ENCODE data around the gene SUSD4.

SUSD4 gene

GRCh38 chr1:223180731-223181321, 183.2 kb downstream of the SUSD4 start:
- TF ChIP-seq CTCF (IDR thresholded peaks at IDR 0.05; ENCODE audit: low read depth, low read length, missing control alignments): no peak
- no peak overlapping the region for H3K27ac ChIP-seq
- in situ Hi-C loops (cut with HindIII; ENCODE audit: low pct_ligation_motif_present, low sequenced_read_pairs): no loop called here
- H3K27me3 ChIP-seq (replicated peaks): no peaks in the 10 kb centered on the region
- no peaks in the 10 kb centered on the region for H3K36me3 ChIP-seq (replicated peaks)
- no peak for DNase-seq
- H3K4me3 ChIP-seq (ENCODE audit: low read depth, low read length): no peak overlapping the region

GRCh38 chr1:223179786-223180185, 184.2 kb downstream of the SUSD4 start:
- no peak for TF ChIP-seq CTCF (IDR thresholded peaks at IDR 0.05; ENCODE audit: low read depth, low read length, missing control alignments)

GRCh38 chr1:223179280-223179679, 184.7 kb downstream of the SUSD4 start:
- no peak for TF ChIP-seq CTCF (IDR thresholded peaks at IDR 0.05; ENCODE audit: low read depth, low read length, missing control alignments)
- DNase-seq: no peak
- Histone ChIP-seq H3K36me3 (replicated peaks) (no peaks in the 10 kb centered on the region), H3K4me3 (ENCODE audit: low read depth, low read length) (no peak overlapping the region), H3K27me3 (replicated peaks) (no peaks in the 10 kb centered on the region), H3K27ac (no peak overlapping the region)
- in situ Hi-C loops (cut with HindIII; ENCODE audit: low pct_ligation_motif_present, low sequenced_read_pairs): no loop called here

More at GRCh38 chr1:223179786-223180185, 184.2 kb downstream of the SUSD4 start:
- DNase-seq: no peak
- Histone ChIP-seq H3K27ac (no peak overlapping the region), H3K4me3 (ENCODE audit: low read depth, low read length) (no peak overlapping the region), H3K27me3 (replicated peaks) (no peaks in the 10 kb centered on the region), H3K36me3 (replicated peaks) (no peaks in the 10 kb centered on the region)
- in situ Hi-C loops (cut with HindIII; ENCODE audit: low pct_ligation_motif_present, low sequenced_read_pairs): no loop called here

- no peak for TF ChIP-seq CTCF (IDR thresholded peaks at IDR 0.05; ENCODE audit: low read depth, low read length, missing control alignments)
- in situ Hi-C loops (cut with HindIII; ENCODE audit: low pct_ligation_motif_present, low sequenced_read_pairs): no loop called here
- no peak overlapping the region for H3K27ac ChIP-seq
- no peaks in the 10 kb centered on the region for H3K36me3 ChIP-seq (replicated peaks)
- no peak for DNase-seq
- no peak overlapping the region for H3K4me3 ChIP-seq (ENCODE audit: low read depth, low read length)
- no peaks in the 10 kb centered on the region for H3K27me3 ChIP-seq (replicated peaks)
These were observed 186.3 kb downstream of the SUSD4 start for GRCh38 chr1:223177681-223178080.

- no peak overlapping the region for H3K4me3 ChIP-seq (ENCODE audit: low read depth, low read length)
These were observed 187.5 kb downstream of the SUSD4 start for GRCh38 chr1:223176437-223176836.

More at GRCh38 chr1:223176437-223176836, 187.5 kb downstream of the SUSD4 start:
- in situ Hi-C loops (cut with HindIII; ENCODE audit: low pct_ligation_motif_present, low sequenced_read_pairs): no loop called here
- no peaks in the 10 kb centered on the region for H3K36me3 ChIP-seq (replicated peaks)
- DNase-seq: no peak
- no peak overlapping the region for H3K27ac ChIP-seq
- no peaks in the 10 kb centered on the region for H3K27me3 ChIP-seq (replicated peaks)
- TF ChIP-seq CTCF (IDR thresholded peaks at IDR 0.05; ENCODE audit: low read depth, low read length, missing control alignments): no peak
